H1 (cell line): ENCODE measurements around the gene MRPL22. TPM values are rescaled to one million over a fixed set of nuclear protein-coding genes. Genes with fewer than 3 reads are reported as not detected.

Source experiments
- SIN3A ChIP-seq, 2 experiments: IDR thresholded peaks in 1 of 2; conservative IDR thresholded peaks in 1 of 2; 2 replicates each; pipeline ENCODE4 v1.6.1; 2011 to 2012; ENCODE audit warnings: low read length in 2 of 2, improper control_type of control experiment in 1 of 2, low read depth in 1 of 2, mild to moderate bottlenecking in 1 of 2
- polyA plus RNA-seq, 7 experiments: library from polyadenylated mRNA; depleted of rRNA in 3 of 7; stranded (reverse) in 5 of 7; unstranded in 2 of 7; fragments of >200 nt in 5 of 7; fragments of 200-250 nt in 2 of 7; gene quantifications; 1 replicate in 5 of 7; 2 replicates in 1 of 7; 4 replicates in 1 of 7; pipeline versions ENCODE4 v1.2.1 to v1.2.3, GENCODE V29; 2011 to 2013; ENCODE audit warnings: missing spikeins in 2 of 7, mixed read lengths in 2 of 7
- total RNA-seq: library from RNA; stranded (reverse); fragmentation: NEBNext Ultra II Directional; extraction: Animal tissue kit (Norgen Biotek cat#: 25700); gene quantifications from 2 replicates; pipeline ENCODE4 v1.2.1, GENCODE V29; 2021

MRPL22 gene
- total and polyA plus RNA-seq, 2 of the 8 experiments (the other 6 are each of a cell fraction or from before 2014, with no cell fraction given): 46.8 to 65.6 TPM

GRCh38 chr5:155017610-155018009, 76.7 kb downstream of the MRPL22 start (continued):
- TF ChIP-seq SIN3A (conservative IDR thresholded peaks at IDR 0.05 in 1 of 2, IDR thresholded peaks at IDR 0.05 in 1 of 2; ENCODE audit: low read depth in 1 of 2, low read length in 2 of 2): no peak

Other genes starting within 250 kb of the MRPL22 start
- 409 and 422 TPM in 2 replicates for gene LARP1, start 185.7 kb upstream of the MRPL22 start, total RNA-seq
- 106 and 156 TPM in 2 replicates for gene LARP1, start 185.7 kb upstream of the MRPL22 start, polyA plus RNA-seq (2011; rRNA removed)
- gene FAXDC2, start 90.5 kb upstream of the MRPL22 start, total RNA-seq: 3.7 and 4.8 TPM in 2 replicates
- 5.9 and 8.1 TPM in 2 replicates for gene FAXDC2, start 90.5 kb upstream of the MRPL22 start, polyA plus RNA-seq (2011; rRNA removed)
- gene CNOT8, start 82.4 kb upstream of the MRPL22 start, total RNA-seq: 53.6 and 62.9 TPM in 2 replicates
- 36.4 and 37.6 TPM in 2 replicates for gene CNOT8, start 82.4 kb upstream of the MRPL22 start, polyA plus RNA-seq (2011; rRNA removed)
- 46.1 and 47.0 TPM in 2 replicates for gene GEMIN5, start 2.9 kb upstream of the MRPL22 start, total RNA-seq
- 11.4 and 12.8 TPM in 2 replicates for gene GEMIN5, start 2.9 kb upstream of the MRPL22 start, polyA plus RNA-seq (2011; rRNA removed)
- 0.08 and 0.15 TPM in 2 replicates for gene KIF4B, start 72.7 kb downstream of the MRPL22 start, total RNA-seq
- gene KIF4B, start 72.7 kb downstream of the MRPL22 start, polyA plus RNA-seq (2011; rRNA removed): 0.02 TPM in 2 replicates